Colonic mucosa (tissue), 4 donors: Measurements from ENCODE around the gene ADPRH. TPM values are rescaled to one million over a fixed set of nuclear protein-coding genes. Genes with fewer than 3 reads are reported as not detected.

Source experiments
- DNase-seq: peaks from one replicate; pipeline ENCODE4 v3.0.0-alpha.2; 2020
- H3K27ac ChIP-seq: fragments of 200-600 bp; one replicate; pipeline ENCODE4 v1.8.0; 2021
- H3K27me3 ChIP-seq: fragments of 200-600 bp; one replicate; pipeline ENCODE4 v1.8.0; 2021
- H3K36me3 ChIP-seq: fragments of 200-600 bp; one replicate; pipeline ENCODE4 v1.8.0; 2021
- H3K4me1 ChIP-seq: fragments of 200-600 bp; one replicate; pipeline ENCODE4 v1.8.0; 2021; ENCODE audit warnings: mild to moderate bottlenecking
- H3K4me3 ChIP-seq: fragments of 200-600 bp; one replicate; pipeline ENCODE4 v1.8.0; 2021
- H3K9ac ChIP-seq, 2 donors: one replicate each; pipeline ENCODE4 v1.7.0; 2013; ENCODE audit warnings: control low read depth in 2 of 2, low read depth in 2 of 2, low read length in 2 of 2
- H3K9me3 ChIP-seq: fragments of 200-600 bp; one replicate; pipeline ENCODE4 v1.8.0; 2021
- CTCF ChIP-seq: fragments of 200-600 bp; IDR thresholded peaks from one replicate; pipeline ENCODE4 v1.8.0; 2022; ENCODE audit warnings: antibody characterized with exemption, mild to moderate bottlenecking
- intact Hi-C: fragments of 100-400 bp; cut with DNase I; formaldehyde crosslinking; loops from one replicate; pipeline ENCODE4 v1.14.1; 2022
- total RNA-seq, 2 donors: library from RNA; stranded (reverse); fragmentation: NEBNext Ultra II Directional in 1 of 2; extraction: Animal tissue kit (Norgen Biotek cat#: 25700) in 1 of 2; gene quantifications; one replicate each; pipeline ENCODE4 v1.2.1, GENCODE V29; 2021
- donor health status: healthy.
- donor health status: DM: no; HTN: no; CAD: no.
- donor health status: DM: no; HTN: no; CAD: no.

ADPRH gene
- total RNA-seq, 2 donors from 2014 or later: 2.0 to 3.3 TPM

GRCh38 chr3:119536757-119537156 lies 42.5 kb upstream of the ADPRH start:
- intact Hi-C loops: no loop called here
- no peak overlapping the region for H3K4me3 ChIP-seq
- H3K9ac ChIP-seq: no peak overlapping the region
- no peaks in the 10 kb centered on the region for H3K36me3 ChIP-seq
- no peaks in the 10 kb centered on the region for H3K4me1 ChIP-seq
- no peak overlapping the region for H3K27ac ChIP-seq
- TF ChIP-seq CTCF: no peak
- H3K9me3 ChIP-seq: no peaks in the 10 kb centered on the region
- no peaks in the 10 kb centered on the region for H3K27me3 ChIP-seq
- no peak for DNase-seq

GRCh38 chr3:119538772-119539171 lies 40.5 kb upstream of the ADPRH start:
- no peak overlapping the region for H3K27ac ChIP-seq
- H3K9me3 ChIP-seq: no peaks in the 10 kb centered on the region
- no peak overlapping the region for H3K9ac ChIP-seq
- TF ChIP-seq CTCF: no peak
- DNase-seq: no peak
- intact Hi-C loops: no loop called here
- H3K27me3 ChIP-seq: no peaks in the 10 kb centered on the region
- no peak overlapping the region for H3K4me3 ChIP-seq
- H3K36me3 ChIP-seq: no peaks in the 10 kb centered on the region
- H3K4me1 ChIP-seq: no peaks in the 10 kb centered on the region

GRCh38 chr3:119541547-119541946 lies 37.7 kb upstream of the ADPRH start:
- intact Hi-C loops: no loop called here
- Histone ChIP-seq H3K27ac (no peak overlapping the region), H3K4me1 (no peaks in the 10 kb centered on the region), H3K4me3 (no peak overlapping the region), H3K9ac (no peak overlapping the region), H3K9me3 (no peaks in the 10 kb centered on the region), H3K27me3 (no peaks in the 10 kb centered on the region), H3K36me3 (no peaks in the 10 kb centered on the region)
- no peak for DNase-seq
- no peak for TF ChIP-seq CTCF

- Histone ChIP-seq H3K36me3 (no peaks in the 10 kb centered on the region), H3K4me3 (no peak overlapping the region), H3K9me3 (no peaks in the 10 kb centered on the region), H3K9ac (no peak overlapping the region), H3K27ac (no peak overlapping the region), H3K27me3 (no peaks in the 10 kb centered on the region), H3K4me1 (no peaks in the 10 kb centered on the region)
- no peak for TF ChIP-seq CTCF
- DNase-seq: no peak
- intact Hi-C loops: no loop called here
These were observed 37.0 kb upstream of the ADPRH start for GRCh38 chr3:119542168-119542767.

GRCh38 chr3:119543147-119543546 lies 36.1 kb upstream of the ADPRH start:
- no peak for DNase-seq
- Histone ChIP-seq H3K9me3 (no peaks in the 10 kb centered on the region), H3K27ac (no peak overlapping the region), H3K36me3 (no peaks in the 10 kb centered on the region), H3K9ac (no peak overlapping the region), H3K27me3 (no peaks in the 10 kb centered on the region), H3K4me3 (no peak overlapping the region), H3K4me1 (no peaks in the 10 kb centered on the region)
- no peak for TF ChIP-seq CTCF
- intact Hi-C loops: no loop called here
